ENCODE data around the gene AGT.
"Not testable (repeated sequence)": the region's sequence is repeated elsewhere in the genome, so short reads cannot be mapped to it uniquely, and the experiment has no call there.

Gene AGT

GRCh38 chr1:230701434-230701833, 12.5 kb downstream of the AGT start:
- Histone ChIP-seq H3K4me3 (ENCODE audit: low read depth in 1 of 2, low read length in 2 of 2) (no peak overlapping the region), H3K27me3 (ENCODE audit: control insufficient read depth in 1 of 2, insufficient read depth in 2 of 2, low read length in 2 of 2) (no peaks in the 10 kb centered on the region), H3K4me1 (ENCODE audit: control insufficient read depth in 1 of 2, insufficient read depth in 2 of 2, low read length in 2 of 2) (no peaks in the 10 kb centered on the region), H3K9ac (ENCODE audit: low read depth in 1 of 2, low read length in 2 of 2) (no peak overlapping the region), H3K36me3 (ENCODE audit: control insufficient read depth in 1 of 2, insufficient read depth in 2 of 2, low read length in 2 of 2) (no peaks in the 10 kb centered on the region), H3K27ac (ENCODE audit: low read depth, low read length) (no peak overlapping the region), H3K9me3 (ENCODE audit: control insufficient read depth in 1 of 2, low read length in 2 of 2) (no peaks in the 10 kb centered on the region)

GRCh38 chr1:230700132-230700531, 13.8 kb downstream of the AGT start:
- Histone ChIP-seq H3K4me3 (ENCODE audit: low read depth in 1 of 2, low read length in 2 of 2) (no peak overlapping the region), H3K9ac (ENCODE audit: low read depth in 1 of 2, low read length in 2 of 2) (no peak overlapping the region), H3K9me3 (ENCODE audit: control insufficient read depth in 1 of 2, low read length in 2 of 2) (no peaks in the 10 kb centered on the region), H3K4me1 (ENCODE audit: control insufficient read depth in 1 of 2, insufficient read depth in 2 of 2, low read length in 2 of 2) (no peaks in the 10 kb centered on the region), H3K36me3 (ENCODE audit: control insufficient read depth in 1 of 2, insufficient read depth in 2 of 2, low read length in 2 of 2) (no peaks in the 10 kb centered on the region), H3K27ac (ENCODE audit: low read depth, low read length) (no peak overlapping the region), H3K27me3 (ENCODE audit: control insufficient read depth in 1 of 2, insufficient read depth in 2 of 2, low read length in 2 of 2) (no peaks in the 10 kb centered on the region)

- Histone ChIP-seq H3K4me1 (ENCODE audit: control insufficient read depth in 1 of 2, insufficient read depth in 2 of 2, low read length in 2 of 2) (no peaks in the 10 kb centered on the region), H3K4me3 (ENCODE audit: low read depth in 1 of 2, low read length in 2 of 2) (no peak overlapping the region), H3K9ac (ENCODE audit: low read depth in 1 of 2, low read length in 2 of 2) (no peak overlapping the region), H3K36me3 (ENCODE audit: control insufficient read depth in 1 of 2, insufficient read depth in 2 of 2, low read length in 2 of 2) (no peaks in the 10 kb centered on the region), H3K27ac (ENCODE audit: low read depth, low read length) (no peak overlapping the region), H3K9me3 (ENCODE audit: control insufficient read depth in 1 of 2, low read length in 2 of 2) (no peaks in the 10 kb centered on the region), H3K27me3 (ENCODE audit: control insufficient read depth in 1 of 2, insufficient read depth in 2 of 2, low read length in 2 of 2) (no peaks in the 10 kb centered on the region)
Measured at GRCh38 chr1:230699716-230700115, 14.2 kb downstream of the AGT start.

- H3K36me3 ChIP-seq (ENCODE audit: control insufficient read depth in 1 of 2, insufficient read depth in 2 of 2, low read length in 2 of 2); H3K27ac ChIP-seq (ENCODE audit: low read depth, low read length); H3K4me1 ChIP-seq (ENCODE audit: control insufficient read depth in 1 of 2, insufficient read depth in 2 of 2, low read length in 2 of 2); H3K27me3 ChIP-seq (ENCODE audit: control insufficient read depth in 1 of 2, insufficient read depth in 2 of 2, low read length in 2 of 2); H3K4me3 ChIP-seq (ENCODE audit: low read depth in 1 of 2, low read length in 2 of 2); H3K9ac ChIP-seq (ENCODE audit: low read depth in 1 of 2, low read length in 2 of 2); H3K9me3 ChIP-seq (ENCODE audit: control insufficient read depth in 1 of 2, low read length in 2 of 2): not testable (repeated sequence)
Measured at GRCh38 chr1:230698964-230699363, 15.0 kb downstream of the AGT start.

GRCh38 chr1:230698130-230698529, 15.8 kb downstream of the AGT start:
- Histone ChIP-seq H3K27ac (ENCODE audit: low read depth, low read length) (no peak overlapping the region), H3K9me3 (ENCODE audit: control insufficient read depth in 1 of 2, low read length in 2 of 2) (no peaks in the 10 kb centered on the region), H3K36me3 (ENCODE audit: control insufficient read depth in 1 of 2, insufficient read depth in 2 of 2, low read length in 2 of 2) (peaks cover 10 to 11% of the 10 kb centered on the region in 2 donors), H3K4me1 (ENCODE audit: control insufficient read depth in 1 of 2, insufficient read depth in 2 of 2, low read length in 2 of 2) (no peaks in the 10 kb centered on the region), H3K9ac (ENCODE audit: low read depth in 1 of 2, low read length in 2 of 2) (no peak overlapping the region), H3K27me3 (ENCODE audit: control insufficient read depth in 1 of 2, insufficient read depth in 2 of 2, low read length in 2 of 2) (no peaks in the 10 kb centered on the region), H3K4me3 (ENCODE audit: low read depth in 1 of 2, low read length in 2 of 2) (no peak overlapping the region)

GRCh38 chr1:230696722-230697437, 17.0 kb downstream of the AGT start:
- no peak overlapping the region for H3K27ac ChIP-seq (ENCODE audit: low read depth, low read length)
- no peak overlapping the region for H3K9ac ChIP-seq (ENCODE audit: low read depth in 1 of 2, low read length in 2 of 2)
- H3K27me3 ChIP-seq (ENCODE audit: control insufficient read depth in 1 of 2, insufficient read depth in 2 of 2, low read length in 2 of 2), result no peaks in the 10 kb centered on the region
- no peak overlapping the region for H3K4me3 ChIP-seq (ENCODE audit: low read depth in 1 of 2, low read length in 2 of 2)
- no peaks in the 10 kb centered on the region for H3K9me3 ChIP-seq (ENCODE audit: control insufficient read depth in 1 of 2, low read length in 2 of 2)
- no peaks in the 10 kb centered on the region for H3K4me1 ChIP-seq (ENCODE audit: control insufficient read depth in 1 of 2, insufficient read depth in 2 of 2, low read length in 2 of 2)
- peaks cover 13 to 23% of the 10 kb centered on the region in 2 donors for H3K36me3 ChIP-seq (ENCODE audit: control insufficient read depth in 1 of 2, insufficient read depth in 2 of 2, low read length in 2 of 2)

GRCh38 chr1:230696218-230696617, 17.7 kb downstream of the AGT start:
- Histone ChIP-seq H3K9ac (ENCODE audit: low read depth in 1 of 2, low read length in 2 of 2) (no peak overlapping the region), H3K4me1 (ENCODE audit: control insufficient read depth in 1 of 2, insufficient read depth in 2 of 2, low read length in 2 of 2) (no peaks in the 10 kb centered on the region), H3K27me3 (ENCODE audit: control insufficient read depth in 1 of 2, insufficient read depth in 2 of 2, low read length in 2 of 2) (no peaks in the 10 kb centered on the region), H3K36me3 (ENCODE audit: control insufficient read depth in 1 of 2, insufficient read depth in 2 of 2, low read length in 2 of 2) (peaks cover 16 to 29% of the 10 kb centered on the region in 2 donors), H3K4me3 (ENCODE audit: low read depth in 1 of 2, low read length in 2 of 2) (no peak overlapping the region), H3K9me3 (ENCODE audit: control insufficient read depth in 1 of 2, low read length in 2 of 2) (no peaks in the 10 kb centered on the region), H3K27ac (ENCODE audit: low read depth, low read length) (no peak overlapping the region)

- H3K4me3 ChIP-seq (ENCODE audit: low read depth in 1 of 2, low read length in 2 of 2), result no peak overlapping the region
- H3K9ac ChIP-seq (ENCODE audit: low read depth in 1 of 2, low read length in 2 of 2), result no peak overlapping the region
- no peaks in the 10 kb centered on the region for H3K27me3 ChIP-seq (ENCODE audit: control insufficient read depth in 1 of 2, insufficient read depth in 2 of 2, low read length in 2 of 2)
- peaks cover 21 to 41% of the 10 kb centered on the region in 2 donors for H3K36me3 ChIP-seq (ENCODE audit: control insufficient read depth in 1 of 2, insufficient read depth in 2 of 2, low read length in 2 of 2)
- H3K9me3 ChIP-seq (ENCODE audit: control insufficient read depth in 1 of 2, low read length in 2 of 2), result no peaks in the 10 kb centered on the region
- no peak overlapping the region for H3K27ac ChIP-seq (ENCODE audit: low read depth, low read length)
- no peaks in the 10 kb centered on the region for H3K4me1 ChIP-seq (ENCODE audit: control insufficient read depth in 1 of 2, insufficient read depth in 2 of 2, low read length in 2 of 2)
Measured at GRCh38 chr1:230694991-230695390, 18.9 kb downstream of the AGT start.

- H3K9ac ChIP-seq (ENCODE audit: low read depth in 1 of 2, low read length in 2 of 2), result no peak overlapping the region
- no peaks in the 10 kb centered on the region for H3K4me1 ChIP-seq (ENCODE audit: control insufficient read depth in 1 of 2, insufficient read depth in 2 of 2, low read length in 2 of 2)
- no peak overlapping the region for H3K4me3 ChIP-seq (ENCODE audit: low read depth in 1 of 2, low read length in 2 of 2)
- H3K27ac ChIP-seq (ENCODE audit: low read depth, low read length), result no peak overlapping the region
- no peaks in the 10 kb centered on the region for H3K9me3 ChIP-seq (ENCODE audit: control insufficient read depth in 1 of 2, low read length in 2 of 2)
- peaks cover 26 to 46% of the 10 kb centered on the region in 2 donors for H3K36me3 ChIP-seq (ENCODE audit: control insufficient read depth in 1 of 2, insufficient read depth in 2 of 2, low read length in 2 of 2)
- no peaks in the 10 kb centered on the region for H3K27me3 ChIP-seq (ENCODE audit: control insufficient read depth in 1 of 2, insufficient read depth in 2 of 2, low read length in 2 of 2)
Measured at GRCh38 chr1:230694464-230694863, 19.5 kb downstream of the AGT start.

- H3K4me3 ChIP-seq (ENCODE audit: low read depth in 1 of 2, low read length in 2 of 2), result no peak overlapping the region
- no peaks in the 10 kb centered on the region for H3K9me3 ChIP-seq (ENCODE audit: control insufficient read depth in 1 of 2, low read length in 2 of 2)
- no peaks in the 10 kb centered on the region for H3K27me3 ChIP-seq (ENCODE audit: control insufficient read depth in 1 of 2, insufficient read depth in 2 of 2, low read length in 2 of 2)
- peaks cover 28 to 50% of the 10 kb centered on the region in 2 donors for H3K36me3 ChIP-seq (ENCODE audit: control insufficient read depth in 1 of 2, insufficient read depth in 2 of 2, low read length in 2 of 2)
- H3K27ac ChIP-seq (ENCODE audit: low read depth, low read length), result no peak overlapping the region
- no peaks in the 10 kb centered on the region for H3K4me1 ChIP-seq (ENCODE audit: control insufficient read depth in 1 of 2, insufficient read depth in 2 of 2, low read length in 2 of 2)
- H3K9ac ChIP-seq (ENCODE audit: low read depth in 1 of 2, low read length in 2 of 2), result no peak overlapping the region
Measured at GRCh38 chr1:230693777-230694176, 20.1 kb downstream of the AGT start.

All from duodenal mucosa (tissue), 2 donors.